H9 (cell line): ENCODE data around the gene ADGRG4. TPM values are rescaled to one million over a fixed set of nuclear protein-coding genes. Genes with fewer than 3 reads are reported as not detected.

ENCODE experiments used
- DNase-seq: peaks from one replicate; pipeline ENCODE4 v3.0.0-alpha.2; 2017
- H2AFZ ChIP-seq: one replicate; pipeline ENCODE4 v1.6.1; 2013; ENCODE audit warnings: mild to moderate bottlenecking, low read length, control low read depth, moderate library complexity
- H2AK5ac ChIP-seq: 2 replicates; pipeline ENCODE4 v1.6.1; 2013; ENCODE audit warnings: low read length, control low read depth, mixed read lengths; ENCODE audit not compliant: insufficient read length
- H2BK120ac ChIP-seq: one replicate; pipeline ENCODE4 v1.6.1; 2013; ENCODE audit warnings: low read depth, mild to moderate bottlenecking, low read length, control low read depth, inconsistent platforms; ENCODE audit not compliant: poor library complexity, severe bottlenecking
- H2BK12ac ChIP-seq: 2 replicates; pipeline ENCODE4 v1.6.1; 2013; ENCODE audit warnings: low read length, control low read depth, mixed read lengths, low read depth; ENCODE audit not compliant: insufficient read length
- H2BK15ac ChIP-seq: 2 replicates; pipeline ENCODE4 v1.6.1; 2013; ENCODE audit warnings: low read depth, low read length, control low read depth
- H2BK20ac ChIP-seq: one replicate; pipeline ENCODE4 v1.6.1; 2013; ENCODE audit warnings: low read depth, mild to moderate bottlenecking, low read length, control low read depth, inconsistent platforms; ENCODE audit not compliant: poor library complexity, severe bottlenecking
- H2BK5ac ChIP-seq: 2 replicates; pipeline ENCODE4 v1.6.1; 2013; ENCODE audit warnings: low read length, control low read depth, mixed read lengths; ENCODE audit not compliant: insufficient read length
- H3K14ac ChIP-seq: 2 replicates; pipeline ENCODE4 v1.6.1; 2013; ENCODE audit warnings: low read length, control low read depth; ENCODE audit not compliant: insufficient read depth
- H3K18ac ChIP-seq: 2 replicates; pipeline ENCODE4 v1.6.1; 2013; ENCODE audit warnings: low read depth, mild to moderate bottlenecking, mixed read lengths, low read length, control low read depth; ENCODE audit not compliant: insufficient read length
- H3K23ac ChIP-seq: 2 replicates; pipeline ENCODE4 v1.6.1; 2013; ENCODE audit warnings: low read length, control low read depth, mixed read lengths, low read depth; ENCODE audit not compliant: insufficient read length
- H3K23me2 ChIP-seq: 2 replicates; pipeline ENCODE4 v1.6.1; 2013; ENCODE audit warnings: low read depth, mild to moderate bottlenecking, mixed read lengths, low read length, control low read depth; ENCODE audit not compliant: insufficient read length, poor library complexity, severe bottlenecking
- H3K27ac ChIP-seq: 2 replicates; pipeline ENCODE4 v1.5.1; 2013; ENCODE audit warnings: low read length, control low read depth, mixed read lengths, low read depth; ENCODE audit not compliant: insufficient read length
- H3K27me3 ChIP-seq: 2 replicates; pipeline ENCODE4 v1.6.1; 2013; ENCODE audit warnings: low read length, control low read depth, inconsistent platforms; ENCODE audit not compliant: insufficient read depth
- H3K4ac ChIP-seq: 2 replicates; pipeline ENCODE4 v1.6.1; 2013; ENCODE audit warnings: low read depth, mild to moderate bottlenecking, control low read depth, inconsistent platforms, low read length, moderate library complexity
- H3K4me1 ChIP-seq: 2 replicates; pipeline ENCODE4 v1.6.1; 2013; ENCODE audit warnings: low read length, control low read depth, inconsistent platforms; ENCODE audit not compliant: insufficient read depth
- H3K4me2 ChIP-seq: 2 replicates; pipeline ENCODE4 v1.6.1; 2013; ENCODE audit warnings: low read length, control low read depth, mixed read lengths; ENCODE audit not compliant: insufficient read length, insufficient read depth
- H3K56ac ChIP-seq: 2 replicates; pipeline ENCODE4 v1.6.1; 2013; ENCODE audit warnings: low read depth, mild to moderate bottlenecking, mixed read lengths, low read length, control low read depth; ENCODE audit not compliant: insufficient read length
- H3K79me1 ChIP-seq: 2 replicates; pipeline ENCODE4 v1.6.1; 2013; ENCODE audit warnings: low read depth, mild to moderate bottlenecking, moderate library complexity, low read length, control low read depth, inconsistent platforms; ENCODE audit not compliant: insufficient read depth, poor library complexity, severe bottlenecking
- H3K79me2 ChIP-seq: 2 replicates; pipeline ENCODE4 v1.6.1; 2013; ENCODE audit warnings: low read length, control low read depth, inconsistent platforms; ENCODE audit not compliant: insufficient read depth
- H3K9ac ChIP-seq: 2 replicates; pipeline ENCODE4 v1.6.1; 2013; ENCODE audit warnings: low read length, control low read depth, mixed read lengths; ENCODE audit not compliant: insufficient read length; ENCODE audit errors: extremely low read depth
- H3K9me3 ChIP-seq: one replicate; pipeline ENCODE4 v1.6.1; 2013; ENCODE audit warnings: low read depth, low read length, inconsistent platforms; ENCODE audit not compliant: control insufficient read depth
- H3T11ph ChIP-seq: one replicate; pipeline ENCODE4 v1.6.1; 2013; ENCODE audit warnings: mild to moderate bottlenecking, low read length, control low read depth, inconsistent platforms
- H4K20me1 ChIP-seq: one replicate; pipeline ENCODE4 v1.6.1; 2013; ENCODE audit not compliant: control insufficient read depth, insufficient read length, insufficient read depth
- H4K5ac ChIP-seq: 2 replicates; pipeline ENCODE4 v1.6.1; 2013; ENCODE audit warnings: low read depth, mild to moderate bottlenecking, mixed read lengths, low read length, control low read depth; ENCODE audit not compliant: insufficient read length
- H4K8ac ChIP-seq: replicated peaks from 2 replicates; pipeline ENCODE4 v1.6.1; 2013; ENCODE audit warnings: low read length, control low read depth, mixed read lengths, low read depth; ENCODE audit not compliant: insufficient read length
- H4K91ac ChIP-seq: 2 replicates; pipeline ENCODE4 v1.6.1; 2013; ENCODE audit warnings: low read depth, mild to moderate bottlenecking, moderate library complexity, mixed read lengths, low read length, control low read depth; ENCODE audit not compliant: insufficient read length
- H3K27ac Mint-ChIP-seq, 3 experiments: 2 replicates in 2 of 3; 3 replicates in 1 of 3; pipeline ENCODE4 v1.8.0; 2020 to 2021; ENCODE audit warnings: mixed read lengths in 3 of 3, mild to moderate bottlenecking in 1 of 3, moderate library complexity in 1 of 3
- H3K27me3 Mint-ChIP-seq: 2 replicates; pipeline ENCODE4 v1.8.0; 2021; ENCODE audit warnings: low read depth, mild to moderate bottlenecking, moderate library complexity, mixed read lengths
- H3K36me3 Mint-ChIP-seq, 3 experiments: 2 replicates in 2 of 3; 3 replicates in 1 of 3; pipeline ENCODE4 v1.8.0; 2020 to 2021; ENCODE audit warnings: low read depth in 3 of 3, mixed read lengths in 3 of 3; ENCODE audit not compliant: insufficient read depth in 1 of 3
- H3K4me1 Mint-ChIP-seq, 2 experiments: 2 replicates each; pipeline ENCODE4 v1.8.0; 2020; ENCODE audit warnings: mixed read lengths in 2 of 2
- H3K4me3 Mint-ChIP-seq, 2 experiments: 2 replicates in 1 of 2; 3 replicates in 1 of 2; pipeline ENCODE4 v1.8.0; 2020 to 2021; ENCODE audit warnings: mild to moderate bottlenecking in 2 of 2, mixed read lengths in 2 of 2, moderate library complexity in 1 of 2
- H3K9me3 Mint-ChIP-seq, 2 experiments: 2 replicates in 1 of 2; 3 replicates in 1 of 2; pipeline ENCODE4 v1.8.0; 2020; ENCODE audit warnings: mild to moderate bottlenecking in 2 of 2, mixed read lengths in 2 of 2, moderate library complexity in 1 of 2
- WGBS: extraction: QIAGEN DNeasy Blood & Tissue Kit; methylation state at CpG from one replicate; pipeline ENCODE4 v1.1.7; 2013; ENCODE audit warnings: missing lambda C conversion rate, low lambda C conversion rate, mixed read lengths; ENCODE audit not compliant: insufficient read length; ENCODE audit errors: extremely low coverage; 5-methylcytosine and 5-hydroxymethylcytosine counted together
- total RNA-seq: library from RNA; stranded (reverse); gene quantifications from 2 replicates; pipeline ENCODE4 v1.2.1, GENCODE V29; 2021
- TF ChIP-seq, protein P1 (sequence below): fragments of 200-600 bp; sonication (generic); conservative IDR thresholded peaks from 3 replicates; pipeline ENCODE4 v1.8.0; 2021; ENCODE audit warnings: antibody characterized with exemption, mild to moderate bottlenecking

ADGRG4 gene
- total RNA-seq, 1 experiment from 2014 or later, result not detected

DNA sequence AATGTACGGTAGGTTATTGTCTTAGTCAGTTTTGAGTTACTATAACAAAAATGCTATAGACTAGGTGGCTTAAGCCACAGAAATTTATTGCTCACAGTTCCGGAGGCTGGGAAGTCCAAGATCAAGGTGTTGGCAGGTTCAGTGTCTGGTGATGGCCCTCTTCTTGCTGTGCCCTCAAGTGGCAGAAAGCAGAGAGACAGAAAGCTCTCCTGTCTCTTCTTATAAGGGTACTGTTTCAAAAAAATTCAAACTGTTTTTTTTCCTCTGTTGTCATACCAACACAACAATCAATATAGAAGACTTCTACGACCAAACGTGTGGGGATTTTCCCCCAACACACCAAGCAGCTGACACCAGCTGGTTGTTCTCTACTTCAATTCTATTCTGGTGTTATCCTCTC lies 53.4 kb downstream of the ADGRG4 start:
- no peaks in the 10 kb centered on the region for H3K36me3 Mint-ChIP-seq
- peaks cover 46 to 49% of the 10 kb centered on the region in 2 experiments for H3K9me3 Mint-ChIP-seq
- no peaks in the 10 kb centered on the region for H3K27me3 ChIP-seq
- WGBS, result 100% methylated on average over 1 of the region's 4 CpGs
- H4K91ac ChIP-seq, result no peak overlapping the region
- H3K27ac ChIP-seq, result no peak overlapping the region
- no peaks in the 10 kb centered on the region for H4K20me1 ChIP-seq
- H3K79me2 ChIP-seq, result no peaks in the 10 kb centered on the region
- peaks cover 41% of the 10 kb centered on the region for H3K9me3 ChIP-seq
- H3K9ac ChIP-seq, result no peak overlapping the region
- no peak overlapping the region for H4K5ac ChIP-seq
- no peak overlapping the region for H4K8ac ChIP-seq
- no peak overlapping the region for H2AK5ac ChIP-seq
- no peak overlapping the region for H3K27ac Mint-ChIP-seq
- TF ChIP-seq, protein P1, sequence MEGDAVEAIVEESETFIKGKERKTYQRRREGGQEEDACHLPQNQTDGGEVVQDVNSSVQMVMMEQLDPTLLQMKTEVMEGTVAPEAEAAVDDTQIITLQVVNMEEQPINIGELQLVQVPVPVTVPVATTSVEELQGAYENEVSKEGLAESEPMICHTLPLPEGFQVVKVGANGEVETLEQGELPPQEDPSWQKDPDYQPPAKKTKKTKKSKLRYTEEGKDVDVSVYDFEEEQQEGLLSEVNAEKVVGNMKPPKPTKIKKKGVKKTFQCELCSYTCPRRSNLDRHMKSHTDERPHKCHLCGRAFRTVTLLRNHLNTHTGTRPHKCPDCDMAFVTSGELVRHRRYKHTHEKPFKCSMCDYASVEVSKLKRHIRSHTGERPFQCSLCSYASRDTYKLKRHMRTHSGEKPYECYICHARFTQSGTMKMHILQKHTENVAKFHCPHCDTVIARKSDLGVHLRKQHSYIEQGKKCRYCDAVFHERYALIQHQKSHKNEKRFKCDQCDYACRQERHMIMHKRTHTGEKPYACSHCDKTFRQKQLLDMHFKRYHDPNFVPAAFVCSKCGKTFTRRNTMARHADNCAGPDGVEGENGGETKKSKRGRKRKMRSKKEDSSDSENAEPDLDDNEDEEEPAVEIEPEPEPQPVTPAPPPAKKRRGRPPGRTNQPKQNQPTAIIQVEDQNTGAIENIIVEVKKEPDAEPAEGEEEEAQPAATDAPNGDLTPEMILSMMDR, result no peak
- H3K14ac ChIP-seq, result no peak overlapping the region
- no peak overlapping the region for H3K23ac ChIP-seq
- H3K4me1 Mint-ChIP-seq, result no peaks in the 10 kb centered on the region
- no peak overlapping the region for H2BK15ac ChIP-seq
- H3K27me3 Mint-ChIP-seq, result no peaks in the 10 kb centered on the region; the same call in 1 of the 2 replicates
- no peaks in the 10 kb centered on the region for H3K79me1 ChIP-seq
- H3K4me1 ChIP-seq, result no peaks in the 10 kb centered on the region
- no peak overlapping the region for H3K4me2 ChIP-seq
- H2BK120ac ChIP-seq, result no peak overlapping the region
- H3T11ph ChIP-seq, result no peak overlapping the region
- no peak overlapping the region for H2AFZ ChIP-seq
- H3K56ac ChIP-seq, result no peak overlapping the region
- DNase-seq, result no peak
- H2BK12ac ChIP-seq, result no peak overlapping the region
- no peak overlapping the region for H3K4me3 Mint-ChIP-seq
- H3K23me2 ChIP-seq, result no peaks in the 10 kb centered on the region
- no peak overlapping the region for H2BK20ac ChIP-seq
- H3K18ac ChIP-seq, result no peak overlapping the region
- H3K4ac ChIP-seq, result no peak overlapping the region
- H2BK5ac ChIP-seq, result no peak overlapping the region
